ENCODE data around the gene DDX51. TPM values are rescaled to one million over a fixed set of nuclear protein-coding genes. Genes with fewer than 3 reads are reported as not detected.
A peak's percentile ranks its signal among the peaks of the same experiment; 100 is the strongest.

The DDX51 gene
- total RNA-seq, 1 experiment from 2014 or later = 26.7 TPM

DNA sequence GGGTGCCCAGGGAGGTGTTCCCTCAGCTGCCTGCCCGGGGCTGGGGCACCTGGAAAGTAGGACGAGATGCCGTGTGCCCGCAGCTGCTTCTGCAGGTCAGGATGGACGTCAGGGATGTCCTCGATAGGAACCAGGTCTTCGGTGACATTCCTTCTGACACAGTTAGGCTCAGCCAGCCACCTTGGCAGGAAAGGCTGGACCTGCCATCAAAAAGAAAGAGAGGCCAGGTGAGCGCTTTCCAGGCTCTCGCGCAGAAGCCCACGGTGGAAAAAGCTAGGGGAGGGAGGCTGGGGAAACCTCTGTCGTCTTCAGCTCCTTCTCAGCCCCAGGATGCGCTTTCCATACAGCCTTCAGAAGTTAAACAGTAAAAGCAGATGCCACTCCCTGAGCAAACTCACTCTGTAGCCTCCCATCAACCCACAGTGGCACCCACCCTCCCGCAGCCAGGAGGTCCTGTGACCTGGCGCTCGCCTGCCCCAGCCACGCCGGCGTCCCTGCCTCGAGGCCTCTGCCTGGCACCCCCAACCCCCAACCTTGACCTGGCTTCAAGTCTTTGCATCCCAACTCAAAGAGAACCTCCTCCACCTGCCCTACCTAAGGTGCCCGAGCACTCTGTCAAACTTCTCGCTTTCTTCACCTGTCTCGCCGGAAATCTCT, 1.3 kb downstream of the DDX51 start:
- no TSS peak for BruUV-seq (replicated peaks)
- H3K36me3 ChIP-seq (ENCODE audit: low read depth, low read length) = peaks cover 47% of the 10 kb centered on the region
- H3K4me1 ChIP-seq (ENCODE audit: insufficient read depth, low read length) = peaks cover 18% of the 10 kb centered on the region; the same call in 1 of the 2 replicates
- no peaks in the 10 kb centered on the region for H3K27me3 ChIP-seq (ENCODE audit: low read length)
- H3F3A ChIP-seq (ENCODE audit: low read length, unreplicated experiment) = no peaks in the 10 kb centered on the region
- peaks cover 58% of the 10 kb centered on the region for H3K79me2 ChIP-seq (ENCODE audit: low read length)
- H2AFZ ChIP-seq (ENCODE audit: low read length) = no peak overlapping the region
- H3K9me3 ChIP-seq (ENCODE audit: low read length) = no peaks in the 10 kb centered on the region
- ATAC-seq (no peak), DNase-seq (no peak)
- TF ChIP-seq, protein P1, sequence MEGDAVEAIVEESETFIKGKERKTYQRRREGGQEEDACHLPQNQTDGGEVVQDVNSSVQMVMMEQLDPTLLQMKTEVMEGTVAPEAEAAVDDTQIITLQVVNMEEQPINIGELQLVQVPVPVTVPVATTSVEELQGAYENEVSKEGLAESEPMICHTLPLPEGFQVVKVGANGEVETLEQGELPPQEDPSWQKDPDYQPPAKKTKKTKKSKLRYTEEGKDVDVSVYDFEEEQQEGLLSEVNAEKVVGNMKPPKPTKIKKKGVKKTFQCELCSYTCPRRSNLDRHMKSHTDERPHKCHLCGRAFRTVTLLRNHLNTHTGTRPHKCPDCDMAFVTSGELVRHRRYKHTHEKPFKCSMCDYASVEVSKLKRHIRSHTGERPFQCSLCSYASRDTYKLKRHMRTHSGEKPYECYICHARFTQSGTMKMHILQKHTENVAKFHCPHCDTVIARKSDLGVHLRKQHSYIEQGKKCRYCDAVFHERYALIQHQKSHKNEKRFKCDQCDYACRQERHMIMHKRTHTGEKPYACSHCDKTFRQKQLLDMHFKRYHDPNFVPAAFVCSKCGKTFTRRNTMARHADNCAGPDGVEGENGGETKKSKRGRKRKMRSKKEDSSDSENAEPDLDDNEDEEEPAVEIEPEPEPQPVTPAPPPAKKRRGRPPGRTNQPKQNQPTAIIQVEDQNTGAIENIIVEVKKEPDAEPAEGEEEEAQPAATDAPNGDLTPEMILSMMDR (conservative IDR thresholded peaks at IDR 0.05; ENCODE audit: low read depth, low read length) = no peak
- TF ChIP-seq EZH2 (IDR thresholded peaks at IDR 0.05; ENCODE audit: low read length, unreplicated experiment) (no peak), EZH2phosphoT487 (IDR thresholded peaks at IDR 0.05; ENCODE audit: borderline replicate concordance, low read length) (no peak)
- intact Hi-C loops (cut with micrococcal nuclease) = no loop called here
- H3K9me2 ChIP-seq (replicated peaks; ENCODE audit: low read length) = no peaks in the 10 kb centered on the region
- peak overlapping the region; percentile 98 for H3K9ac ChIP-seq (ENCODE audit: low read length)
- ChIA-PET CTCF (no interaction called here), POLR2A (ENCODE audit: unreplicated experiment) (no interaction called here)
- H3K4me2 ChIP-seq (ENCODE audit: low read length) = peak overlapping the region; percentile 97
- H4K20me1 ChIP-seq (ENCODE audit: low read length) = 0 out of 2 replicates have a peak, but pooled peaks cover 6% of the 10 kb centered on the region
- H3K27ac ChIP-seq (ENCODE audit: low read length) = no peak overlapping the region
- peak overlapping the region; percentile 86 for H3K4me3 ChIP-seq (ENCODE audit: low read length)

DNA sequence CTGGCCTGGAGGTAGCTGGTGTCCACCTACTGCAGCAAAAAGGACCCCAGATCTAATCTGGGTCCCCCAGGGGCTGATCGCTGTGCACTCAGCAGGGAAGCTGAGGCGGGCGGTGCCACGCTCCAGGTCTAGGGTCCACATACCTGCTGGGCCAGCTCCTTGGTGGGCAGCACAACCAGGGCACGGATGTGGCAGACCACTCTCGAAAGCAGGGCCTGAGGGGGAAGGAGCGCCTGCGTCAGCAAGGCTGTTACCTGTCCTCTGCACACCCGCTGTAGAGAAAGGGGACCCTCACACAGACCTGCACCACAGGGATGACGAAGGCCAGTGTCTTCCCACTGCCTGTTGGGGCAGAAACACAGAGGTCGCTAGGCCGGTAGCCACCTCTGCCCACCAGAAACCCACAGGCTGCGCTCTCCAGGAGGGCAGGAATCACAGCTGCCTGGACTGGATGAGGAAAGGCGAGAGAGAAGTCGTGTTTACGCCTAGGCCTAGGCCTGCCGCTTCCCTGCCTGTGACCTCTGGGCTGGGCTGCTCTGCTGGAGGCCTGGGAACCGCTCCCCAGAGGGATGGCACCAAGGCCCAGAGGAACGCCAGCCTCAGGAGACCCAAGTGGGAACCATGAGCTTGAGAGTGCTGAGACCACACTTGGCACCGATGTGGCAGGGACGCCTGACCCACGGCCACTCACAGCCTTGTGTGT, 2.0 kb downstream of the DDX51 start:
- 0 out of 2 replicates have a peak, but pooled peaks cover 6% of the 10 kb centered on the region for H4K20me1 ChIP-seq (ENCODE audit: low read length)
- ChIA-PET CTCF (no interaction called here), POLR2A (ENCODE audit: unreplicated experiment) (no interaction called here)
- TF ChIP-seq, protein P1 (conservative IDR thresholded peaks at IDR 0.05; ENCODE audit: low read depth, low read length) = no peak
- no peak for TF ChIP-seq EZH2phosphoT487 (IDR thresholded peaks at IDR 0.05; ENCODE audit: borderline replicate concordance, low read length)
- H3K79me2 ChIP-seq (ENCODE audit: low read length) = peaks cover 52% of the 10 kb centered on the region
- no peaks in the 10 kb centered on the region for H3K27me3 ChIP-seq (ENCODE audit: low read length)
- ATAC-seq (no peak), DNase-seq (no peak)
- no peaks in the 10 kb centered on the region for H3K9me2 ChIP-seq (replicated peaks; ENCODE audit: low read length)
- intact Hi-C loops (cut with micrococcal nuclease) = no loop called here
- H3K36me3 ChIP-seq (ENCODE audit: low read depth, low read length) = peaks cover 44% of the 10 kb centered on the region
- H3K27ac ChIP-seq (ENCODE audit: low read length) = no peak overlapping the region
- no TSS peak for BruUV-seq (replicated peaks)
- H3K4me2 ChIP-seq (ENCODE audit: low read length) = no peak overlapping the region
- no peak overlapping the region for H3K9ac ChIP-seq (ENCODE audit: low read length)
- H3F3A ChIP-seq (ENCODE audit: low read length, unreplicated experiment) = no peaks in the 10 kb centered on the region
- peak overlapping the region; percentile 86; the same call in 1 of the 2 replicates for H3K4me3 ChIP-seq (ENCODE audit: low read length)
- H2AFZ ChIP-seq (ENCODE audit: low read length) = no peak overlapping the region
- H3K4me1 ChIP-seq (ENCODE audit: insufficient read depth, low read length) = peaks cover 18% of the 10 kb centered on the region; the same call in 1 of the 2 replicates
- no peaks in the 10 kb centered on the region for H3K9me3 ChIP-seq (ENCODE audit: low read length)

Measured in PC-3 (cell line).